ENCODE results near the gene CCDC50. TPM values are rescaled to one million over a fixed set of nuclear protein-coding genes. Genes with fewer than 3 reads are reported as not detected.

Gene CCDC50
- total and polyA plus RNA-seq, 10 of the 15 experiments (the other 5 are each of a cell fraction or from before 2014, with no cell fraction given), result 46.7 to 150 (median 125) TPM

DNA sequence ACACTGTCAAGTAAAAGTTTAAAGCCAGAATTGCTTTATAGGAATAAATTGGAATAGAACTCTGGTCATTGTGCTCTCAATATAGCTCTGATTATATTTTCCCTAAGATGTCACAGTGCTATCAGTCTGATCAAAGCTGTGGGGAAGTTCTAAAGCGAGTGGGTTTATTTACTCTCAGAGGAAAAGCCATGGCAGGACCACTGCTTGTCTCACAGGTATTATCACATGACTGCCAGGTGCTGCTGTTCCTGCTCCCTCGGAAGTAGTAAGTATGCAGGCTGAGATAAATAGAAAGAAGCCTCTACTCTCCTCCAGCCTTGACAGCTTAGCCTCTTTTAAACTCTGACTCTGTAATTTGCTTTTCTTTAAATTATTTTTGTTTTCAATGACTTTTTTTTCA, 50.3 kb downstream of the CCDC50 start:
- ChIA-PET POLR2A (interaction anchor here (0.6 to 1.7 kb wide), 4 partner anchors 13 to 820 kb away, joined by 3 to 4 read pairs (median 3); no protein-coding TSS in a partner anchor), SMC1A (ENCODE audit: uncharacterized antibody, unreplicated experiment) (interaction anchor here (0.8 to 2.6 kb wide), 9 partner anchors 12 to 243 kb away, joined by 3 to 11 read pairs (median 4); no protein-coding TSS in a partner anchor), RAD21 (ENCODE audit: unreplicated experiment) (interaction anchor here (5.1 kb wide), 1 partner anchor 135 kb away, joined by 19 read pairs; no protein-coding TSS in a partner anchor), CTCF (interaction anchor here (0.7 to 3.8 kb wide), 4 partner anchors 13 to 241 kb away, joined by 4 to 13 read pairs (median 6); no protein-coding TSS in a partner anchor)
- Histone ChIP-seq H3K27me3 (replicated peaks in 1 of 2; ENCODE audit: control insufficient read depth in 2 of 2, insufficient read depth in 2 of 2, low read length in 1 of 2) (no peaks in the 10 kb centered on the region), H3K4me2 (ENCODE audit: control insufficient read depth, insufficient read depth) (no peak overlapping the region), H3K4me3 (no peak overlapping the region), H3K27ac (ENCODE audit: control insufficient read depth, insufficient read depth) (no peak overlapping the region), H3K9ac (ENCODE audit: control insufficient read depth, insufficient read depth, low read length) (no peak overlapping the region), H2AFZ (ENCODE audit: control insufficient read depth, low read depth, low read length) (no peak overlapping the region), H3K4me1 (ENCODE audit: control insufficient read depth, insufficient read depth, low read length) (peaks cover 19% of the 10 kb centered on the region), H4K20me1 (ENCODE audit: control insufficient read depth, insufficient read depth) (no peaks in the 10 kb centered on the region), H3K36me3 (ENCODE audit: control insufficient read depth in 2 of 2, insufficient read depth in 2 of 2, low read length in 1 of 2) (peaks cover 8 to 35% of the 10 kb centered on the region in 2 experiments), H3K79me2 (ENCODE audit: control insufficient read depth, insufficient read depth, low read length) (no peaks in the 10 kb centered on the region), H3K9me3 (replicated peaks; ENCODE audit: control insufficient read depth, insufficient read depth, low read length) (no peaks in the 10 kb centered on the region)
- ATAC-seq, result no peak
- BruUV-seq (replicated peaks), result no TSS peak
- WGBS (ENCODE audit: insufficient coverage, insufficient replicate concordance, low lambda C conversion rate, missing lambda C conversion rate), result 77% methylated on average over 2 of the region's 2 CpGs
- no peak for DNase-seq (ENCODE audit: low read depth, low spot score)
- no peak for TF ChIP-seq ZSCAN29 (IDR thresholded peaks at IDR 0.05)
- TF ChIP-seq ETV6 (conservative IDR thresholded peaks at IDR 0.05 in 1 of 2, IDR thresholded peaks at IDR 0.05 in 1 of 2; ENCODE audit: borderline replicate concordance in 1 of 2, low read depth in 1 of 2), result no peak
- TF ChIP-seq SIX5 (IDR thresholded peaks at IDR 0.05; ENCODE audit: low read depth, low read length, severe bottlenecking), result no peak
- no peak for TF ChIP-seq TCF3 (IDR thresholded peaks at IDR 0.05; ENCODE audit: borderline replicate concordance, insufficient read depth, low read depth, low read length)
- TF ChIP-seq CREM (IDR thresholded peaks at IDR 0.05; ENCODE audit: low read depth), result no peak
- no peak for TF ChIP-seq ATF3 (IDR thresholded peaks at IDR 0.05; ENCODE audit: borderline replicate concordance, extremely low read depth, low read depth, low read length)
- no peak for TF ChIP-seq ZNF207 (IDR thresholded peaks at IDR 0.05; ENCODE audit: borderline replicate concordance)
- TF ChIP-seq BRCA1 (IDR thresholded peaks at IDR 0.05; ENCODE audit: low read depth, low read length), result no peak
- TF ChIP-seq ATF7 (IDR thresholded peaks at IDR 0.05; ENCODE audit: low read depth), result no peak
- TF ChIP-seq NRF1 (conservative IDR thresholded peaks at IDR 0.05; ENCODE audit: low read depth, low read length), result no peak
- no peak for FAIRE-seq
- in situ Hi-C loops (cut with MboI), result no loop called here
- intact Hi-C loops (cut with micrococcal nuclease; ENCODE audit: unreplicated experiment), result loop anchor here (5.0 kb wide), 1 partner anchor 142 kb away; no protein-coding TSS in a partner anchor

Measured in GM12878 (cell line).